Activated naive CD4-positive, alpha-beta T cell treated with anti-CD3 and anti-CD28 coated beads for 36 hours (primary cell): ENCODE data around the gene IGSF3. TPM values are rescaled to one million over a fixed set of nuclear protein-coding genes. Genes with fewer than 3 reads are reported as not detected.

Experiments used
- CTCF ChIA-PET: fragments of 350-600 bp; sonication (Branson Sonifier 250); formaldehyde crosslinking; loops from one replicate; lab custom pipeline; 2021; ENCODE audit warnings: antibody characterized with exemption; lab: Charles Lee
- DNase-seq: peaks from one replicate; pipeline ENCODE4 v3.0.0-alpha.2; 2020
- H3K27ac Mint-ChIP-seq: one replicate; pipeline ENCODE4 v1.8.0; 2021; ENCODE audit warnings: mild to moderate bottlenecking, mixed read lengths
- H3K27me3 Mint-ChIP-seq: one replicate; pipeline ENCODE4 v1.8.0; 2021; ENCODE audit warnings: low read depth, mixed read lengths
- H3K36me3 Mint-ChIP-seq: one replicate; pipeline ENCODE4 v1.8.0; 2021; ENCODE audit warnings: low read depth, mixed read lengths
- H3K4me1 Mint-ChIP-seq: one replicate; pipeline ENCODE4 v1.8.0; 2021; ENCODE audit warnings: low read depth, mixed read lengths
- H3K4me3 Mint-ChIP-seq: one replicate; pipeline ENCODE4 v1.8.0; 2021; ENCODE audit warnings: mild to moderate bottlenecking, moderate library complexity, mixed read lengths
- H3K9me3 Mint-ChIP-seq: one replicate; pipeline ENCODE4 v1.8.0; 2021; ENCODE audit warnings: mixed read lengths
- intact Hi-C: fragments of 100-400 bp; cut with micrococcal nuclease; formaldehyde crosslinking; loops from one replicate; pipeline ENCODE4 v1.15.1; 2023
- total RNA-seq, 2 experiments: library from RNA; stranded (reverse); gene quantifications; one replicate each; pipeline ENCODE4 v1.2.3, GENCODE V29; 2021

IGSF3 gene
- total RNA-seq, 2 experiments from 2014 or later = 0.81 to 0.96 TPM

GRCh38 chr1:116572771-116573430 is 94.6 kb downstream of the IGSF3 start:
- peaks cover 36% of the 10 kb centered on the region for H3K4me1 Mint-ChIP-seq
- H3K9me3 Mint-ChIP-seq = no peaks in the 10 kb centered on the region
- CTCF ChIA-PET = interaction anchor here (0.5 to 8.0 kb wide), 5 partner anchors 22 to 526 kb away, joined by 3 to 51 read pairs (median 4); partner anchors contain the start of gene CD2
- no peak overlapping the region for H3K27ac Mint-ChIP-seq
- H3K4me3 Mint-ChIP-seq = no peak overlapping the region
- intact Hi-C loops = loop anchor here (5.0 to 10.0 kb wide), 4 partner anchors 362 to 792 kb away; partner anchors contain the start of gene MAN1A2
- DNase-seq = no peak
- H3K36me3 Mint-ChIP-seq = no peaks in the 10 kb centered on the region
- peaks cover 7% of the 10 kb centered on the region for H3K27me3 Mint-ChIP-seq

GRCh38 chr1:116572099-116572498 is 95.4 kb downstream of the IGSF3 start:
- Mint-ChIP-seq H3K27ac (no peak overlapping the region), H3K27me3 (peaks cover 7% of the 10 kb centered on the region), H3K4me1 (peaks cover 39% of the 10 kb centered on the region), H3K36me3 (no peaks in the 10 kb centered on the region), H3K4me3 (peak overlapping the region; percentile 81), H3K9me3 (no peaks in the 10 kb centered on the region)
- DNase-seq = no peak
- intact Hi-C loops = loop anchor here (5.0 to 10.0 kb wide), 4 partner anchors 363 to 793 kb away; partner anchors contain the start of gene MAN1A2
- CTCF ChIA-PET = interaction anchor here (0.7 to 8.0 kb wide), 3 partner anchors 23 to 556 kb away, joined by 3 to 51 read pairs (median 3); no protein-coding TSS in a partner anchor

GRCh38 chr1:116571215-116571919 is 96.2 kb downstream of the IGSF3 start:
- intact Hi-C loops = loop anchor here (2.0 to 10.0 kb wide), 5 partner anchors 307 to 793 kb away; partner anchors contain the start of gene MAN1A2
- Mint-ChIP-seq H3K4me3 (peak overlapping the region; percentile 81), H3K27ac (peak overlapping the region; percentile 38), H3K36me3 (no peaks in the 10 kb centered on the region), H3K27me3 (peaks cover 7% of the 10 kb centered on the region), H3K4me1 (peaks cover 39% of the 10 kb centered on the region), H3K9me3 (no peaks in the 10 kb centered on the region)
- no peak for DNase-seq
- CTCF ChIA-PET = interaction anchor here (0.7 to 8.0 kb wide), 4 partner anchors 24 to 557 kb away, joined by 3 to 51 read pairs (median 3); no protein-coding TSS in a partner anchor

GRCh38 chr1:116570358-116571214 is 96.9 kb downstream of the IGSF3 start, which contains the start of gene CD58:
Gene CD58, minus strand, starts transcription at chr1:116571026. Its CDS starts 54 bp downstream, at chr1:116570972.
- Mint-ChIP-seq H3K4me1 (peaks cover 39% of the 10 kb centered on the region), H3K4me3 (peak within 1 kb of the TSS; percentile 81), H3K27me3 (peaks cover 7% of the 10 kb centered on the region), H3K27ac (peak within 1 kb of the TSS; percentile 38), H3K9me3 (no peaks in the 10 kb centered on the region), H3K36me3 (no peaks in the 10 kb centered on the region)
- CTCF ChIA-PET = interaction anchor here (1.0 to 8.0 kb wide), 4 partner anchors 25 to 558 kb away, joined by 3 to 51 read pairs (median 3); no protein-coding TSS in a partner anchor
- intact Hi-C loops = loop anchor here (1.0 to 10.0 kb wide), 8 partner anchors 12 to 794 kb away; partner anchors contain the start of genes MAN1A2 and TTF2
- DNase-seq = peak; percentile 80

- Mint-ChIP-seq H3K4me3 (peak overlapping the region; percentile 81), H3K9me3 (peaks cover 1% of the 10 kb centered on the region), H3K27ac (peak overlapping the region; percentile 22), H3K27me3 (peaks cover 7% of the 10 kb centered on the region), H3K36me3 (peaks cover 1% of the 10 kb centered on the region), H3K4me1 (peaks cover 39% of the 10 kb centered on the region)
- intact Hi-C loops = loop anchor here (1.0 to 10.0 kb wide), 8 partner anchors 12 to 795 kb away; partner anchors contain the start of genes MAN1A2 and TTF2
- CTCF ChIA-PET = interaction anchor here (0.6 to 1.5 kb wide), 4 partner anchors 26 to 630 kb away, joined by 3 to 7 read pairs (median 3); no protein-coding TSS in a partner anchor
- DNase-seq = peak; percentile 33
Measured at GRCh38 chr1:116569776-116570357, 97.7 kb downstream of the IGSF3 start.

- Mint-ChIP-seq H3K36me3 (peaks cover 5% of the 10 kb centered on the region), H3K27me3 (peaks cover 7% of the 10 kb centered on the region), H3K27ac (no peak overlapping the region), H3K4me3 (no peak overlapping the region), H3K9me3 (peaks cover 4% of the 10 kb centered on the region), H3K4me1 (peaks cover 40% of the 10 kb centered on the region)
- CTCF ChIA-PET = interaction anchor here (0.6 to 1.6 kb wide), 6 partner anchors 12 to 631 kb away, joined by 3 to 7 read pairs (median 3); no protein-coding TSS in a partner anchor
- intact Hi-C loops = no loop called here
- no peak for DNase-seq
Measured at GRCh38 chr1:116569381-116569670, 98.2 kb downstream of the IGSF3 start.

- CTCF ChIA-PET = interaction anchor here (0.6 to 1.6 kb wide), 7 partner anchors 10 to 430 kb away, joined by 3 to 7 read pairs (median 3); no protein-coding TSS in a partner anchor
- peak overlapping the region; percentile 8 for H3K4me3 Mint-ChIP-seq
- H3K9me3 Mint-ChIP-seq = peaks cover 7% of the 10 kb centered on the region
- intact Hi-C loops = no loop called here
- no peak for DNase-seq
- peaks cover 9% of the 10 kb centered on the region for H3K36me3 Mint-ChIP-seq
- H3K27me3 Mint-ChIP-seq = peaks cover 4% of the 10 kb centered on the region
- no peak overlapping the region for H3K27ac Mint-ChIP-seq
- H3K4me1 Mint-ChIP-seq = peaks cover 38% of the 10 kb centered on the region
Measured at GRCh38 chr1:116568662-116569380, 98.7 kb downstream of the IGSF3 start.

GRCh38 chr1:116567790-116568661 is 99.5 kb downstream of the IGSF3 start:
- Mint-ChIP-seq H3K27me3 (peaks cover 4% of the 10 kb centered on the region), H3K4me1 (peaks cover 36% of the 10 kb centered on the region), H3K4me3 (no peak overlapping the region), H3K9me3 (peaks cover 11% of the 10 kb centered on the region), H3K36me3 (peaks cover 9% of the 10 kb centered on the region), H3K27ac (no peak overlapping the region)
- CTCF ChIA-PET = interaction anchor here (0.6 to 1.6 kb wide), 6 partner anchors 10 to 554 kb away, joined by 3 to 7 read pairs (median 4); no protein-coding TSS in a partner anchor
- intact Hi-C loops = no loop called here
- no peak for DNase-seq

- Mint-ChIP-seq H3K27me3 (no peaks in the 10 kb centered on the region), H3K36me3 (peaks cover 13% of the 10 kb centered on the region), H3K4me3 (no peak overlapping the region), H3K4me1 (peaks cover 42% of the 10 kb centered on the region), H3K27ac (no peak overlapping the region), H3K9me3 (peaks cover 15% of the 10 kb centered on the region)
- CTCF ChIA-PET = no interaction called here
- intact Hi-C loops = no loop called here
- no peak for DNase-seq
Measured at GRCh38 chr1:116565222-116565621, 102.3 kb downstream of the IGSF3 start.

- no peaks in the 10 kb centered on the region for H3K27me3 Mint-ChIP-seq
- peaks cover 36% of the 10 kb centered on the region for H3K4me1 Mint-ChIP-seq
- CTCF ChIA-PET = no interaction called here
- intact Hi-C loops = no loop called here
- H3K36me3 Mint-ChIP-seq = peaks cover 13% of the 10 kb centered on the region
- no peak overlapping the region for H3K4me3 Mint-ChIP-seq
- H3K9me3 Mint-ChIP-seq = peaks cover 15% of the 10 kb centered on the region
- no peak for DNase-seq
- no peak overlapping the region for H3K27ac Mint-ChIP-seq
Measured at GRCh38 chr1:116564426-116564825, 103.1 kb downstream of the IGSF3 start.
